GM10266 (cell line): ENCODE measurements around the gene SAMD10.

Experiments used
- DNase-seq: peaks from one replicate; pipeline ENCODE4 v3.0.0; 2012; ENCODE audit errors: extremely low spot score
- CTCF ChIP-seq: IDR thresholded peaks from 2 replicates; pipeline ENCODE4 v1.5.1; 2012; ENCODE audit warnings: mild to moderate bottlenecking, low read depth; ENCODE audit not compliant: control insufficient read depth, insufficient read depth; ENCODE audit errors: missing control alignments

The SAMD10 gene

GRCh38 chr20:63958964-63959698 lies 20.3 kb downstream of the SAMD10 start:
- no peak for DNase-seq
- no peak for TF ChIP-seq CTCF

- no peak for DNase-seq
- no peak for TF ChIP-seq CTCF
Observed at GRCh38 chr20:63958471-63958870, 21.0 kb downstream of the SAMD10 start.

GRCh38 chr20:63957690-63958441 lies 21.6 kb downstream of the SAMD10 start:
- no peak for TF ChIP-seq CTCF
- DNase-seq = no peak

GRCh38 chr20:63957004-63957689 lies 22.3 kb downstream of the SAMD10 start:
- TF ChIP-seq CTCF = no peak
- peak; percentile 80 for DNase-seq

- no peak for DNase-seq
- no peak for TF ChIP-seq CTCF
Observed at GRCh38 chr20:63956664-63957003, 22.8 kb downstream of the SAMD10 start.

- peak; percentile 95 for DNase-seq
- no peak for TF ChIP-seq CTCF
Observed at GRCh38 chr20:63955827-63956663, 23.4 kb downstream of the SAMD10 start, which contains the start of gene UCKL1. Gene UCKL1 (minus strand): TSS chr20:63956416. CDS start chr20:63956372, 44 bp downstream.
